ENCODE measurements around the gene MAMDC4. TPM values are rescaled to one million over a fixed set of nuclear protein-coding genes. Genes with fewer than 3 reads are reported as not detected.

The MAMDC4 gene
- polyA plus RNA-seq, 3 donors, result 0.07 to 5.2 TPM; not detected in 1

- H4K20me1 ChIP-seq (ENCODE audit: insufficient read depth, low read length), result no peaks in the 10 kb centered on the region
- no peak overlapping the region for H2AFZ ChIP-seq (ENCODE audit: insufficient read depth, low read depth, low read length, poor library complexity, severe bottlenecking)
- peaks cover 50 to 83% of the 10 kb centered on the region in 2 donors for H3K36me3 Mint-ChIP-seq
- H3K27ac ChIP-seq (ENCODE audit: low read depth in 1 of 2, low read length in 2 of 2), result no peak overlapping the region
- intact Hi-C loops (cut with micrococcal nuclease), result no loop called here
- H3K79me2 ChIP-seq (ENCODE audit: insufficient read depth, low read length), result no peaks in the 10 kb centered on the region
- no peak overlapping the region for H3K4me3 Mint-ChIP-seq
- H3K27ac Mint-ChIP-seq, result no peak overlapping the region
- H3K9me3 Mint-ChIP-seq, result no peaks in the 10 kb centered on the region
- H3K36me3 ChIP-seq (replicated peaks in 1 of 2; ENCODE audit: control insufficient read depth in 1 of 2, insufficient read depth in 2 of 2, low read length in 2 of 2), result peaks cover 70 to 85% of the 10 kb centered on the region in 2 donors
- no peaks in the 10 kb centered on the region for H3K9me3 ChIP-seq (replicated peaks in 1 of 2; ENCODE audit: control insufficient read depth in 1 of 2, insufficient read depth in 1 of 2, low read length in 2 of 2)
- no peak for DNase-seq
- peaks cover 0 to 2% (median 0%) of the 10 kb centered on the region in 3 donors for H3K27me3 Mint-ChIP-seq (ENCODE audit: low read depth in 3 of 3)
- H3K27me3 ChIP-seq (ENCODE audit: control insufficient read depth in 2 of 2, insufficient read depth in 2 of 2, low read length in 2 of 2), result no peaks in the 10 kb centered on the region
- H3K4me3 ChIP-seq (replicated peaks in 1 of 3; ENCODE audit: low read depth in 2 of 3, low read length in 3 of 3), result no peak overlapping the region
- 95% methylated on average over 41 of the region's 41 CpGs for WGBS (ENCODE audit: insufficient coverage)
- TF ChIP-seq CTCF (IDR thresholded peaks at IDR 0.05), result no peak
- H3K4me1 ChIP-seq (ENCODE audit: control insufficient read depth in 1 of 2, insufficient read depth in 2 of 2, low read length in 2 of 2), result no peaks in the 10 kb centered on the region
- no peaks in the 10 kb centered on the region for H3K4me1 Mint-ChIP-seq
- H3K9ac ChIP-seq (ENCODE audit: insufficient read depth, low read length, poor library complexity, severe bottlenecking), result no peak overlapping the region
- no peak overlapping the region for H3K4me2 ChIP-seq (replicated peaks; ENCODE audit: extremely low read depth, low read length, poor library complexity, severe bottlenecking)
Measured at GRCh38 chr9:136829981-136830885, 21.9 kb upstream of the MAMDC4 start.

GRCh38 chr9:136831002-136831719, 21.0 kb upstream of the MAMDC4 start:
- no peaks in the 10 kb centered on the region for H3K9me3 ChIP-seq (replicated peaks in 1 of 2; ENCODE audit: control insufficient read depth in 1 of 2, insufficient read depth in 1 of 2, low read length in 2 of 2)
- Mint-ChIP-seq H3K27me3 (ENCODE audit: low read depth in 3 of 3) (peaks cover 0 to 2% (median 0%) of the 10 kb centered on the region in 3 donors), H3K9me3 (no peaks in the 10 kb centered on the region), H3K4me1 (no peaks in the 10 kb centered on the region), H3K27ac (no peak overlapping the region), H3K4me3 (no peak overlapping the region), H3K36me3 (peaks cover 43 to 83% of the 10 kb centered on the region in 2 donors)
- H3K4me1 ChIP-seq (ENCODE audit: control insufficient read depth in 1 of 2, insufficient read depth in 2 of 2, low read length in 2 of 2), result no peaks in the 10 kb centered on the region
- H2AFZ ChIP-seq (ENCODE audit: insufficient read depth, low read depth, low read length, poor library complexity, severe bottlenecking), result no peak overlapping the region
- no peaks in the 10 kb centered on the region for H3K27me3 ChIP-seq (ENCODE audit: control insufficient read depth in 2 of 2, insufficient read depth in 2 of 2, low read length in 2 of 2)
- intact Hi-C loops (cut with micrococcal nuclease), result no loop called here
- H3K79me2 ChIP-seq (ENCODE audit: insufficient read depth, low read length), result no peaks in the 10 kb centered on the region
- TF ChIP-seq CTCF (IDR thresholded peaks at IDR 0.05), result no peak
- H3K36me3 ChIP-seq (replicated peaks in 1 of 2; ENCODE audit: control insufficient read depth in 1 of 2, insufficient read depth in 2 of 2, low read length in 2 of 2), result peaks cover 68 to 85% of the 10 kb centered on the region in 2 donors
- no peaks in the 10 kb centered on the region for H4K20me1 ChIP-seq (ENCODE audit: insufficient read depth, low read length)
- no peak overlapping the region for H3K4me2 ChIP-seq (replicated peaks; ENCODE audit: extremely low read depth, low read length, poor library complexity, severe bottlenecking)
- H3K9ac ChIP-seq (ENCODE audit: insufficient read depth, low read length, poor library complexity, severe bottlenecking), result no peak overlapping the region
- no peak overlapping the region for H3K4me3 ChIP-seq (replicated peaks in 1 of 3; ENCODE audit: low read depth in 2 of 3, low read length in 3 of 3)
- 85% methylated on average over 29 of the region's 30 CpGs for WGBS (ENCODE audit: insufficient coverage)
- no peak for DNase-seq
- H3K27ac ChIP-seq (ENCODE audit: low read depth in 1 of 2, low read length in 2 of 2), result no peak overlapping the region

Data from CD14-positive monocyte (primary cell).